Left forelimb (tissue), 1 donor: ENCODE data around the gene ZNF747.

Experiments
- DNase-seq: peaks from one replicate; pipeline ENCODE4 v3.0.0-alpha.2; 2018; ENCODE audit warnings: low spot score

ZNF747 gene

GRCh38 chr16:30515275-30515674 lies 19.4 kb downstream of the ZNF747 start:
- DNase-seq = no peak

GRCh38 chr16:30511509-30511908 lies 23.1 kb downstream of the ZNF747 start:
- no peak for DNase-seq

GRCh38 chr16:30510376-30510938 lies 24.2 kb downstream of the ZNF747 start:
- no peak for DNase-seq

- no peak for DNase-seq
Observed at GRCh38 chr16:30509081-30509765, 25.4 kb downstream of the ZNF747 start.

- no peak for DNase-seq
Observed at GRCh38 chr16:30503403-30504296, 31.0 kb downstream of the ZNF747 start.

- DNase-seq = no peak
Observed at GRCh38 chr16:30499284-30499683, 35.4 kb downstream of the ZNF747 start.

- no peak for DNase-seq
Observed at GRCh38 chr16:30494709-30495108, 39.9 kb downstream of the ZNF747 start.

- no peak for DNase-seq
Observed at GRCh38 chr16:30493941-30494488, 40.6 kb downstream of the ZNF747 start.

GRCh38 chr16:30491744-30492308 lies 42.8 kb downstream of the ZNF747 start:
- DNase-seq = no peak

GRCh38 chr16:30491229-30491628 lies 43.4 kb downstream of the ZNF747 start:
- DNase-seq = no peak

GRCh38 chr16:30490210-30490609 lies 44.4 kb downstream of the ZNF747 start:
- DNase-seq = no peak

GRCh38 chr16:30488764-30489605 lies 45.7 kb downstream of the ZNF747 start:
- DNase-seq = no peak

- DNase-seq = no peak
Observed at GRCh38 chr16:30485818-30486436, 48.7 kb downstream of the ZNF747 start.

GRCh38 chr16:30484887-30485286 lies 49.8 kb downstream of the ZNF747 start:
- DNase-seq = no peak

- no peak for DNase-seq
Observed at GRCh38 chr16:30482366-30482765, 52.3 kb downstream of the ZNF747 start.

- no peak for DNase-seq
Observed at GRCh38 chr16:30481381-30481780, 53.3 kb downstream of the ZNF747 start.
